Heart left ventricle (tissue), 13 donors: ENCODE measurements around the gene PTGR3.

Experiments used
- CTCF ChIP-seq, 12 donors: fragments of 200-600 bp; sonication (generic) in 4 of 12; IDR thresholded peaks; one replicate each; pipeline versions ENCODE4 v1.5.0 to v1.8.0; 2018 to 2022; ENCODE audit warnings: antibody characterized with exemption in 12 of 12, mild to moderate bottlenecking in 5 of 12
- POLR2A ChIP-seq, 2 donors: fragments of 450-650 bp; IDR thresholded peaks; one replicate each; pipeline ENCODE4 v1.6.1; 2017; ENCODE audit warnings: antibody characterized with exemption in 2 of 2, mild to moderate bottlenecking in 2 of 2, moderate library complexity in 2 of 2
- donor health status: ischemic (EF 13 %, LVEDD 7.1; RV severe dilation, severe dysfunction).
- donor health status: DM: no; HTN: yes; CAD: no.
- donor health status: DM: no; HTN: no; CAD: no.
- donor health status: ischemic (EF 25% LVEDD 6.9; RV normal size, moderate dysfunction).
- donor health status: ischemic (EF 25% LVEDD 5.7; RV mildly dilated, moderate dysfunction).
- donor health status: ischemic (EF 35%, LVEDD 5.7; RV mildly dilated, moderate dysfunction).
- donor health status: nonischemic (EF 11% LVEDD 7.7; RV severe dilation, severe dysfunction).
- donor health status: DM: yes; HTN: yes; CAD: no.
- donor health status: PGD.
- donor health status: ischemic (EF 29% LVEDD 5.4; RV normal size, mild dysfunction).
- donor health status: nonischemic (EF 23%, LVEDD 6.1; RV moderate dilation, normal function).

DNA sequence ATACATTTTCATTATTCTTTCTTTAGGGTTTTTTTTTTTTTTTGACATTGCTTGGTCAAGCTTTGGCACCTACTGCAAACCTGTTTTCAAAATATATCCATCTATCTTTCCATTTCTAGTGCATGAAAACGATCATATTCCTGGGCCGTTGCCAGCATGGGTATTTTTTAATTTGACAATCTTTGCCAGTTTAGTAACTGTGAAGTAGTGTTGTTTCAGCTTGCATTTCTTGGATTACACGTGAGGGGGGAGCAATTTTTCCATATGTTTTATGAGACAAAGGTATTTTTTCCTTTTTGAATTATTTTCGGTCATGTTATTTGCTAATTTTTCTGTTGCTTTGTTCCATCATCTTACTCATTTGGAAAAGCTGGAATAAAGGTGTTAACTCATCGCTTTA lies 42.5 kb upstream of the PTGR3 start:
- TF ChIP-seq CTCF (IDR thresholded peaks at IDR 0.05), result no peak
- TF ChIP-seq POLR2A (IDR thresholded peaks at IDR 0.05), result no peak
